GM21423 (cell line): ENCODE measurements around the gene SLC26A9.
"Not testable (repeated sequence)": the region's sequence is repeated elsewhere in the genome, so short reads cannot be mapped to it uniquely, and the experiment has no call there.

Experiments
- ATAC-seq: cut with Tn5 transposase; IDR thresholded peaks from one replicate; pipeline ENCODE4 v1.9.1; 2021; ENCODE audit warnings: mild to moderate bottlenecking, moderate library complexity; ENCODE audit not compliant: unreplicated experiment

The SLC26A9 gene

DNA sequence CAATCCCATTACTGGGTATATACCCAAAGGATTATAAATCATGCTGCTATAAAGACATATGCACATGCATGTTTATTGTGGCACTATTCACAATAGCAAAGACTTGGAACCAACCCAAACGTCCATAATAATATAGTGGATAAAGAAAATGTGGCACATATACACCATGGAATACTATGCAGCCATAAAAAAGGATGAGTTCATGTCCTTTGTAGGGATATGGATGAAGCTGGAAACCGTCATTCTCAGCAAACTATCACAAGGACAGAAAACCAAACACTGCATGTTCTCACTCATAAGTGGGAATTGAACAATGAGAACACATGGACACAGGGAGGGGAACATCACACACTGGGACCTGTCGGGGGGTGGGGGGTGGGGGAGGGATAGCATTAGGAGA lies 38.2 kb downstream of the SLC26A9 start:
- ATAC-seq: not testable (repeated sequence)

DNA sequence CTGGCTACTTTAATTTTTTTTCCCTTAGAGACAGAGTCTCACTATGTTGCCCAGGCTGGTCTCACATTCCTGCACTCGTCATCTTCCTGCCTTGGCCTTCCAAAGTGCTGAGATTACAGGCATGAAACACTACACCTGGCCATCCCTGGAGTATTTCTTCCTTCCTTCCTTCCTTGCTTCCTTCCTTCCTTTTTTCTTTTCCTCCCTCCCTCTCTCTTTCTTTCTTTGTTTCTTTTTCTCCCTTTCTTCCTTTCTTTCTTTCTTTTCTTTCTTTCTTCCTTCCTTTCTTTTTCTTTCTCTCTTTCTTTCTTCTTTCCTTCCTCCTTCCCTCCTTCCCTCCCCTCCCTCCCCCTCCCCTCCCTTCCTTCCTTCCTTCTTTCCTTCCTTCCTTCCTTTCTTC lies 46.9 kb downstream of the SLC26A9 start:
- ATAC-seq: no peak

DNA sequence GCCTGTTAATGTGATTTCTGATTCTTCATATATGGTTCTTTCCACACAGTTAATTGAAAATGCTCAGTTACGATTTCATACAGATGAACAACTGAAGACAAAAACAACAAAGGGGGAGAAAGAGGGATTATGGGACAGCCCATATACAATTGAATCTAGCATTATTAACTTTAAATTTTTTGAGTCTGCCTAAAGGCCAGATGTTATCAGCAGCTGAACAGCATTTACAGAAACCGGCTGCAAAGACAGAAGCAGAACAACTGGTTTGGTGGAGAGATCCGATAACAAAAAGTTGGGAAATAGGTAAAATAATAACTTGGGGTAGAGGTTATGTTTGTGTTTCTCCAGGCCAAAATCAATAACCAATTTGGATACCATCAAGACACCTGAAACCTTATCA lies 49.1 kb downstream of the SLC26A9 start:
- ATAC-seq: not testable (repeated sequence)

DNA sequence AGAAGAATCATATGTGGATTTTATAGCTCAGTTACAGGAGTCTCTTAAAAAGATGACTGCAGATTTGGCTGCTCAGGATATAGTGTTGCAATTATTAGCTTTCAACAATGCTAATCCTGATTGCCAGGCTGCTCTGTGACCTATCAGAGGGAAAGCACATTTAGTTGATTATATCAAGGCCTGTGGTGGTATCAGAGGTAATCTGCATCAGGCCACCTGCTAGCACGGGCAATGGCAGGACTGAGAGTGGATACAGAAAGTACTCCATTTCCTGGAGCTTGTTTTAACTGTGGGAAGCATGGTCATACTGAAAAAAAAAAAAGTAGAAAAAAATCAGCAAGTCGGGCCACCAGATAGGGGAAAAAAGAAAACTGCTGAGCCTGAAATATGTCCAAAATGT lies 51.1 kb downstream of the SLC26A9 start:
- ATAC-seq: not testable (repeated sequence)

DNA sequence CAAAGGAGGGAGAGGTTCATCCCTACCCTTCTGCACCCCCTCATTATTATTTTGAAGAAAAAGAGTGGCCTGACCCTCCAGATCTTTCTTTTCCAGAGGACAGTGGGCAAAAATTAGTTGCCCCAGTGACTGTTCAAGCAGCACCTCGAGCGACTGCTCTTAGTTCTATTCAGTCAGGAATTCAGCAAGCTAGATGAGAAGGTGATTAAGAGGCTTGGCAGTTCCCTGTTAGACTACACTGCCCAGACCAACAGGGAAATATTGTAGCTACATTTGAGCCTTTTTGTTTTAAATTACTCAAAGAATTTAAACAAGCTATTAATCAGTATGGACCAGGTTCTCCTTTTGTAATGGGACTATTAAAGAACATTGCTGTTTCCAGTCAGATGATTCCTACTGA lies 51.8 kb downstream of the SLC26A9 start:
- ATAC-seq: not testable (repeated sequence)

DNA sequence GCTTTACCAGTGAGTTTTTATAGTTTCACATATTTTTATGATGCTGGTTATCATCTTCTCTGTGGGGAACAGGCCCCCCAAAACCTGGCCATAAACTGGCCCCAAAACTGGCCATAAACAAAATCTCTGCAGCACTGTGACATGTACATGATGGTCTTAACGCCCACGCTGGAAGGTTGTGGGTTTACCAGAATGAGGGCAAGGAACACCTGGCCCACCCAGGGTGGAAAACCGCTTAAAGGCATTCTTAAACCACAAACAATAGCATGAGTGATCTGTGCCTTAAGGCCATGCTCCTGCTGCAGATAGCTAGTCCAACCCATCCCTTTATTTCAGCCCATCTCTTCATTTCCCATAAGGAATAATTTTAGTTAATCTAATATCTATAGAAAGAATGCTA lies 52.6 kb downstream of the SLC26A9 start:
- not testable (repeated sequence) for ATAC-seq

DNA sequence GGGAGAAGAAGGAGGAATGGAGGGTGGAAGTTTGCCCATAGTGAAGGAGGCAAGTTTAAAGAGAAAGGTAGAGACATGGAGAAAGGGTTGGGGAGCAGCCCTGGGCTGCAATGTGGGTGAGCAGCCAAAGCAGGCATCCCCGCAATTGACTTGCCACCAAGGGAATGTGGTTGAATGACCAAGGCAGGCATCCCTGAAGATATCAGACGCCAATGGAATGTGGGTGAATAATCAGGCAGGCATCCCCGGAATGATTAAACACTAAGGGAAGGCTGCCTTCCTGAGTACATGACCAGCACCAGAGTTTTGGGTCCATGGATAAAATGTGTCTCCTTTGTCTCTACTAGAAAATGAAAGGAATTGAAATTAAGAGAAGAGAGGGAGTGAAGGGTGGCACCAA lies 53.5 kb downstream of the SLC26A9 start:
- not testable (repeated sequence) for ATAC-seq

DNA sequence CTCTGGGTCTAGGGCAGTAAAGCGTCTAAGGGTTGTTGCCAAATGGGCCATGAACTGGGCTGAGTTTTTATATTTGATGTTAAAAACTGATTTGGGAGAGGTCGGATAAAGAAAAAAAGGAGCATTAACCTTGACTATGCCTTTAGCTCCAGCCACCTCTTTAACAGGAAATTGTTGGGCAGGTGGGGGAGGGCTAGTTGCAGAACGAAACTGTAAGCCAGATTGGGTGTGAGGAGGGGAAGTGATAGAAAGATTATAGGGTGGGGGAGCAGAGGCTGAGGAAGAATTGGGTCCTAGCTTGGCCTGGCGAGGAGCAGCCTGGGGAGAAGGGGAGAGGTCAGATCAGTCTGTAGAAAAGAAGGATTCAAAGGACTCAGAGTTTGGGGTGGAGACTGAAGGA lies 54.2 kb downstream of the SLC26A9 start:
- not testable (repeated sequence) for ATAC-seq

DNA sequence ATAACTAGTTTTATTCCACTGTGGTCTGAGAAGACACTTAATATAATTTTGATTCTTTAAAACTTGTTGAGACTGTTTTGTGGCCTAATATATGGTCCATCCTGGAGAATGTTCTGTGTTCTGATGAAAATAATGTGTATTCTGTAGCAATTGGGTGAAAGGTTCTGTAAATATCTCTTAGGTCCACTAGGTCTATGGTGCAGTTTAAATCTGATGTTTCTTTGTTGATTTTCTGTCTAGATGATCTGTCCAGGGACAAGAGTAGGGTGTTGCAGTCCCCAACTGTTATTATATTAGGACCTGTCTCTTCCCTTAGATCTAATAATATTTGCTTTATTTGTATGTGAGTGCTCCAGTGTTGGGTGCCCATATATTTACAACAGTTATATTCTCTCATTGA lies 59.5 kb downstream of the SLC26A9 start:
- no peak for ATAC-seq

DNA sequence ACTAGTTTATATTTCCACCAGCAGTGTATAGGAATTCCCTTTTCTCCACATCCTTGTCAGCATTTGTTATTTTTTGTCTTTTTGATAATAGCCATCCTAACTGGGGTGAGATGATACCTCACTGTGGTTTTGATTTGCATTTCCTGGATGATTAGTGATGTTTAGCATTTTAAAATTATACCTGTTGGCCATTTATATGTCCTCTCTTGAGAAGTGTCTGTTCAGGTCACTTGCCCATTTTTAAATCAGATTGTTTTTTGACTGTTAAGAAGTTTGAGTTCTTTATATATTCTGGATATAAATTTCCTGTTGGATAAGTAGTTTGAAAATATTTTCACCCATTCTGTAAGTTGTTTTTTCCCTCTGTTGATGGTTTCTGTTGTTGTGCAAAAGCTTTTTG lies 62.3 kb downstream of the SLC26A9 start:
- no peak for ATAC-seq

DNA sequence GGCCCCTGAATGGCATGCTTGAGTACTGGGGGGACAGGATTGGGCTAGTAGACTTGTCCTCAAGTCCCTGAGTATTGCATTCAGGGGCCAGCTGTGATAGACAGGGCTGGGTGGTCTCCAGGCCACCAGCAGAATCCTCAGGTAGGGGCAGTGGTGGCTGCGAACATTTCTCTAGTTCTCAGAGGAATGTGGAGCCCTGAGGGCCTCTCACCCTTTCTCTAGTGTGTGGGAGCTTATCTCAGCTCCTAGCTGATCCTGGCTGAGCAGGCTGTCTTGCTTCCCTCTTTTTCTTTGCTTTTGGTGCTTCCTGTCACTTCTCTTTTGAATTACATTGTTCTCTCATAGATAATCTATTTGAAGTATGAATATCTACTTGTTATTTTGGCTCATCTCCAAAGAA lies 63.3 kb downstream of the SLC26A9 start:
- no peak for ATAC-seq

DNA sequence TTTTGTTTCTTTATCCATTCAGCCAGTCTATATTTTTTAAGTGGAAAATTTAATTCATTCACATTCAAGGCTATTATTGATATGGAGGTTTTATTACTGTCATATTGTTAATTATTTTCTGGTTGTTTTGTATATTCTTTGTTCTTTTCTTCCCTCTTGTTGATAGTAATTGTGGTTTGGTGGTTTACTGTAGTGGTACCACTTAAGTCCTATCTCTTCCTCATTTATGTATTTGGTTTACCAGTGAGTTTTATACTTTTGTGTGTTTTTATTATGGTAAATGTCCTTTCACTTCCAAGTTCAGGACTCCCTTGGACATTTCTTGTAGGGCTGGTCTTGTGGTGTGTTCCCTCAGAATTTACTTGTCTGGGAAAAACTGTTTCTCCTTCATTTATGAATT lies 65.2 kb downstream of the SLC26A9 start:
- ATAC-seq: no peak

DNA sequence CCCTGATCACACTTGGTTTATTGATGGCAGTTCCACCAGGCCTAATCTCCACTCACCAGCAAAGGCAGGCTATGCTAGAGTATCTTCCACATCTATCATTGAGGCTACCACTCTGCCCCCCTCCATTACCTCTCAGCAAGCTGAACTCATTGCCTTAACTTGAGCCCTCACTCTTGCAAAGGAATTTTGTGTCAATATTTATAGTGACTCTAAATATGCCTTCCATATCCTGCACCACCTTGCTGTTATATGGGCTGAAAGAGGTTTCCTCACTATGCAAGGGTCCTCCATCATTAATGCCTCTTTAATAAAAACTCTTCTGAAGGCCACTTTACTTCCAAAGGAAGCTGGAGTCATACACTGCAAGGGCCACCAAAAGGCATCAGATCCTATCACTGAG lies 70.1 kb downstream of the SLC26A9 start:
- not testable (repeated sequence) for ATAC-seq

DNA sequence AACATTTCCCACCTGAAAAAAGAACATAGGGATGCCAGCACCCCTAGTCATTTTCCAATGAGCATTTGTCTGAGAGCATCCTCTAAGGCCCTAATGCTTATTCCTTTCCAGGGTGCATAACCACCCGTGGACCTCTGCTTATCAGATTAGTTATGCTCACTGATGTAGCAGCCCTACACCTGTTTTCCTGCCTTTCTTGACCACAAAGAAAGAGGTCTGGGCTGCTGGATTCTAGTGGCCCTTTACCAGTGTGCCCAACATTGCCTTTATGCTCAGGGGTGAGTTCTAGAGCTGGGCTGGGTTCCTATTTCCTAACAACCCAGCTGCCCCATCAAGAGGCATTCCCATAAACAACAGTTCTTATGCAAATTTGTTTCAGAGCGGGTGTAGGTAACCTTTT lies 73.0 kb downstream of the SLC26A9 start:
- ATAC-seq: no peak
